OCI-LY1 (cell line): Measurements from ENCODE around the gene RNF135.

Experiments
- CTCF ChIP-seq: fragments of 200-600 bp; sonication (generic), shearing (Covaris generic); IDR thresholded peaks from 2 replicates; pipeline ENCODE4 v1.5.1; 2017; ENCODE audit warnings: mild to moderate bottlenecking, antibody characterized with exemption, low read length, moderate library complexity, mixed read lengths
- EZH2 ChIP-seq: fragments of 200-600 bp; sonication (generic), shearing (Covaris generic); IDR thresholded peaks from 2 replicates; pipeline ENCODE4 v1.8.0; 2017; ENCODE audit warnings: borderline replicate concordance, mixed run types, mild to moderate bottlenecking, antibody characterized with exemption, low read length, moderate library complexity, mixed read lengths

GRCh38 chr17:30965686-30966085 lies 5.2 kb upstream of the RNF135 start:
- TF ChIP-seq CTCF, result no peak
- TF ChIP-seq EZH2, result no peak
